Prostate gland (tissue), 2 donors: ENCODE results near the gene DLG2.

Experiments used
- POLR2A ChIP-seq: fragments of 450-650 bp; IDR thresholded peaks from one replicate; pipeline ENCODE4 v1.6.1; 2016; ENCODE audit warnings: antibody characterized with exemption, mild to moderate bottlenecking
- POLR2AphosphoS5 ChIP-seq: sonication (generic); formaldehyde crosslinking; IDR thresholded peaks from one replicate; pipeline ENCODE4 v1.6.1; 2017; ENCODE audit warnings: antibody characterized with exemption
- TF ChIP-seq, protein P1 (sequence below), 4 experiments: fragments of 200-600 bp in 2 of 4; fragments of 450-650 bp in 2 of 4; sonication (generic) in 2 of 4; IDR thresholded peaks; 1 replicate in 3 of 4; 2 replicates in 1 of 4; pipeline ENCODE4 v1.5.1; 2016 to 2019; ENCODE audit warnings: antibody characterized with exemption in 4 of 4, mild to moderate bottlenecking in 2 of 4, moderate library complexity in 2 of 4

DNA sequence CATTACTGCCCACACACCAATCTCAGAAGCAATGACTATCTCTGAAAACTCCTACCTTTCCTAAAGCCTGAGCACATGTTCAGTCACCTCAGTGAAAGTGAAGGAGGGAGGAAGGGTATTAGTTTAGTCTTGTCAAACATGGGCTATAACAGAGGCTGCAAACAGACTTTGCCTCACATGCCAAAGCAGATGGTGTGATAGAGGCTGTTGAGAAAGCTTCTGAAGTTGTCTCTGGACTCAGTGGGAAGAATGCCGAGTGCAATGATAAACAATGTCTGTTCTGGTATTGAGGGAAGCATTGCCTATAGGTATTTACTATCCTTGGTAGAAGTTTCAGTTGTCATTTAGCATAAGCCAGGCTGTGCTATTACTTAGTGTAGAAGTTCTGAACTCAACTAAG lies 2026.5 kb downstream of the DLG2 start:
- TF ChIP-seq, protein P1, sequence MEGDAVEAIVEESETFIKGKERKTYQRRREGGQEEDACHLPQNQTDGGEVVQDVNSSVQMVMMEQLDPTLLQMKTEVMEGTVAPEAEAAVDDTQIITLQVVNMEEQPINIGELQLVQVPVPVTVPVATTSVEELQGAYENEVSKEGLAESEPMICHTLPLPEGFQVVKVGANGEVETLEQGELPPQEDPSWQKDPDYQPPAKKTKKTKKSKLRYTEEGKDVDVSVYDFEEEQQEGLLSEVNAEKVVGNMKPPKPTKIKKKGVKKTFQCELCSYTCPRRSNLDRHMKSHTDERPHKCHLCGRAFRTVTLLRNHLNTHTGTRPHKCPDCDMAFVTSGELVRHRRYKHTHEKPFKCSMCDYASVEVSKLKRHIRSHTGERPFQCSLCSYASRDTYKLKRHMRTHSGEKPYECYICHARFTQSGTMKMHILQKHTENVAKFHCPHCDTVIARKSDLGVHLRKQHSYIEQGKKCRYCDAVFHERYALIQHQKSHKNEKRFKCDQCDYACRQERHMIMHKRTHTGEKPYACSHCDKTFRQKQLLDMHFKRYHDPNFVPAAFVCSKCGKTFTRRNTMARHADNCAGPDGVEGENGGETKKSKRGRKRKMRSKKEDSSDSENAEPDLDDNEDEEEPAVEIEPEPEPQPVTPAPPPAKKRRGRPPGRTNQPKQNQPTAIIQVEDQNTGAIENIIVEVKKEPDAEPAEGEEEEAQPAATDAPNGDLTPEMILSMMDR (IDR thresholded peaks at IDR 0.05): no peak
- TF ChIP-seq POLR2A: no peak
- TF ChIP-seq POLR2AphosphoS5: no peak
